ENCODE measurements around the gene SHISA2. TPM values are rescaled to one million over a fixed set of nuclear protein-coding genes. Genes with fewer than 3 reads are reported as not detected.
"Not testable (repeated sequence)": the region's sequence is repeated elsewhere in the genome, so short reads cannot be mapped to it uniquely, and the experiment has no call there.

SHISA2 gene
- total RNA-seq, 2 donors from 2014 or later, result 1.8 TPM; not detected in 1

- no peaks in the 10 kb centered on the region for H3K27me3 ChIP-seq
- no peaks in the 10 kb centered on the region for H3K4me1 ChIP-seq
- no peak for DNase-seq
- 16 to 28% methylated on average over 16 of the region's 16 CpGs for WGBS, 2 donors
- no peak overlapping the region for H3K4me3 ChIP-seq
- no peak for TF ChIP-seq POLR2A (IDR thresholded peaks at IDR 0.05)
- TF ChIP-seq CTCF (IDR thresholded peaks at IDR 0.05), result no peak
- no peaks in the 10 kb centered on the region for H3K9me3 ChIP-seq
- H3K36me3 ChIP-seq (replicated peaks in 1 of 2; ENCODE audit: insufficient read depth in 1 of 2, low read depth in 2 of 2), result no peaks in the 10 kb centered on the region
- no peak overlapping the region for H3K27ac ChIP-seq
- ATAC-seq, result no peak
- intact Hi-C loops (cut with DNase I), result loop anchor here (5.0 kb wide), 1 partner anchor 502 kb away; no protein-coding TSS in a partner anchor
These were observed 22.9 kb upstream of the SHISA2 start for GRCh38 chr13:26074706-26075105.

GRCh38 chr13:26072335-26072734 lies 20.5 kb upstream of the SHISA2 start:
- H3K36me3 ChIP-seq (replicated peaks in 1 of 2; ENCODE audit: insufficient read depth in 1 of 2, low read depth in 2 of 2); DNase-seq; H3K4me3 ChIP-seq; H3K9me3 ChIP-seq; H3K4me1 ChIP-seq; H3K27ac ChIP-seq; H3K27me3 ChIP-seq: not testable (repeated sequence)
- 3 to 4% methylated on average over 5 of the region's 7 CpGs for WGBS, 2 donors
- ATAC-seq, result peak; percentile 65
- TF ChIP-seq CTCF (IDR thresholded peaks at IDR 0.05), result peak in 4 of 7 experiments; percentile 15 to 39 (median 32)
- intact Hi-C loops (cut with DNase I), result loop anchor here (5.0 kb wide), 1 partner anchor 500 kb away; no protein-coding TSS in a partner anchor

GRCh38 chr13:26071691-26072090 lies 19.9 kb upstream of the SHISA2 start:
- H3K9me3 ChIP-seq, result no peaks in the 10 kb centered on the region
- ATAC-seq (no peak), DNase-seq (no peak)
- TF ChIP-seq CTCF (IDR thresholded peaks at IDR 0.05), result no peak
- TF ChIP-seq POLR2A (IDR thresholded peaks at IDR 0.05), result no peak
- no peaks in the 10 kb centered on the region for H3K27me3 ChIP-seq
- H3K27ac ChIP-seq, result no peak overlapping the region
- intact Hi-C loops (cut with DNase I), result loop anchor here (5.0 kb wide), 1 partner anchor 499 kb away; no protein-coding TSS in a partner anchor
- WGBS, 2 donors, result 72 to 76% methylated on average over 2 of the region's 2 CpGs
- H3K4me3 ChIP-seq, result no peak overlapping the region
- no peaks in the 10 kb centered on the region for H3K4me1 ChIP-seq
- no peaks in the 10 kb centered on the region for H3K36me3 ChIP-seq (replicated peaks in 1 of 2; ENCODE audit: insufficient read depth in 1 of 2, low read depth in 2 of 2)

GRCh38 chr13:26069642-26070041 lies 17.8 kb upstream of the SHISA2 start:
- H3K36me3 ChIP-seq (replicated peaks in 1 of 2; ENCODE audit: insufficient read depth in 1 of 2, low read depth in 2 of 2); H3K9me3 ChIP-seq; ATAC-seq; H3K27ac ChIP-seq; H3K4me1 ChIP-seq; H3K4me3 ChIP-seq; H3K27me3 ChIP-seq; DNase-seq: not testable (repeated sequence)
- intact Hi-C loops (cut with DNase I), result loop anchor here (5.0 kb wide), 1 partner anchor 497 kb away; no protein-coding TSS in a partner anchor
- WGBS, 2 donors, result 63 to 64% methylated on average over 8 of the region's 8 CpGs

- H3K4me1 ChIP-seq; intact Hi-C loops (cut with DNase I); DNase-seq; H3K27me3 ChIP-seq; ATAC-seq; H3K9me3 ChIP-seq; H3K4me3 ChIP-seq; H3K36me3 ChIP-seq (replicated peaks in 1 of 2; ENCODE audit: insufficient read depth in 1 of 2, low read depth in 2 of 2); H3K27ac ChIP-seq: not testable (repeated sequence)
- WGBS, 2 donors, result 88 to 98% methylated on average over 2 of the region's 2 CpGs
These were observed 16.6 kb upstream of the SHISA2 start for GRCh38 chr13:26068372-26068771.

GRCh38 chr13:26067601-26068000 lies 15.8 kb upstream of the SHISA2 start:
- H3K27ac ChIP-seq, result no peak overlapping the region
- TF ChIP-seq CTCF (IDR thresholded peaks at IDR 0.05), result no peak
- TF ChIP-seq POLR2A (IDR thresholded peaks at IDR 0.05), result no peak
- H3K4me1 ChIP-seq, result no peaks in the 10 kb centered on the region
- intact Hi-C loops (cut with DNase I), result no loop called here
- no peak overlapping the region for H3K4me3 ChIP-seq
- no peaks in the 10 kb centered on the region for H3K9me3 ChIP-seq
- ATAC-seq (no peak), DNase-seq (no peak)
- WGBS, 2 donors, result 79 to 90% methylated on average over 3 of the region's 3 CpGs
- H3K36me3 ChIP-seq (replicated peaks in 1 of 2; ENCODE audit: insufficient read depth in 1 of 2, low read depth in 2 of 2), result no peaks in the 10 kb centered on the region
- no peaks in the 10 kb centered on the region for H3K27me3 ChIP-seq

GRCh38 chr13:26066492-26066891 lies 14.7 kb upstream of the SHISA2 start:
- H3K4me1 ChIP-seq; H3K36me3 ChIP-seq (replicated peaks in 1 of 2; ENCODE audit: insufficient read depth in 1 of 2, low read depth in 2 of 2); H3K27ac ChIP-seq; H3K27me3 ChIP-seq; ATAC-seq; H3K4me3 ChIP-seq; intact Hi-C loops (cut with DNase I); H3K9me3 ChIP-seq; DNase-seq: not testable (repeated sequence)
- WGBS, 2 donors, result 64 to 65% methylated on average over 7 of the region's 7 CpGs
